GM18502 (cell line): ENCODE measurements around the gene ANGPTL8.

Experiments used
- ATAC-seq: cut with Tn5 transposase; IDR thresholded peaks from one replicate; pipeline ENCODE4 v1.9.1; 2021; ENCODE audit warnings: mild to moderate bottlenecking; ENCODE audit not compliant: unreplicated experiment, poor library complexity

ANGPTL8 gene

DNA sequence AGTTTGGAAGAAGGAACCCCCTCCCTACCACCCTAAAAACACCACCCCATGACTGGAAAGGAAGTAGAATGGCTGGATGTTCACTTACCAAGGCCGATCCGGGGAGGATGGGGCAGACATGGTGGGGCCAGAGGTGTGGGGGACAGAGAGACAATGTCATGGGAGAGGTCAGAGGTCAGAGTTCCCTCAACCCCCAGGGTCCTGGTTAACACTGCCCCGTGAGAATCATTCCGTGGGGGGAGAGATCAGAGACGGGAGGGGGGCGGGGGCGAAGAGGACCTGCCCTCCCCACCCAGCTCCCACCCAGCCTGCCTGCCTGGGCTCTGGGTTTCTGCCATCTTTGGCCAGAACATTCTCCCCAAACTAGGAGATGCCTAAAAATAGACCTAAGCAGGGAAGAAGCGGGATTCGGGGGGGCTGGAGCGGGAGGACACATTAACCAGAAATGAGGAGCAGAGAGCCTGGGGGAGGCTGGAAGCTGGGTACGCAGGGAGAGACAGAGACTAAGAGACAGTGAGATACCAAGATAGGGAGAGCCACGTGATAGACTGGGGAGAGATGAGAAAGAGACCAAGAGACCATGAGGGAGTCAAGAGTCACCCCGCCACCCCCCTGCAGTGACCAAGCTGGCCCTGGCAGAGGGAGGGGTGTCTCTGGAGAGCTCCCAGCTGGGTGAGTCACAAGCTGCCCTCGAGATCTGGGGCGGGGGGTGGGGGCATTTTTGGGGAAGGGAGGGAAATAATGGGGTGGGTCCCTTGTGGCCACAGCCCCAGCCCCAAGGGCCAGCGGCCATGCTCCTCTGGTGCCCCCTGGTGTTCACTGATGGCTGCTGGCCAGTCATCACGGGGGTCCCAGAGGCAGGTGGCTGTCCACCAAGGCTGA is 36.0 kb upstream of the ANGPTL8 start:
- no peak for ATAC-seq

DNA sequence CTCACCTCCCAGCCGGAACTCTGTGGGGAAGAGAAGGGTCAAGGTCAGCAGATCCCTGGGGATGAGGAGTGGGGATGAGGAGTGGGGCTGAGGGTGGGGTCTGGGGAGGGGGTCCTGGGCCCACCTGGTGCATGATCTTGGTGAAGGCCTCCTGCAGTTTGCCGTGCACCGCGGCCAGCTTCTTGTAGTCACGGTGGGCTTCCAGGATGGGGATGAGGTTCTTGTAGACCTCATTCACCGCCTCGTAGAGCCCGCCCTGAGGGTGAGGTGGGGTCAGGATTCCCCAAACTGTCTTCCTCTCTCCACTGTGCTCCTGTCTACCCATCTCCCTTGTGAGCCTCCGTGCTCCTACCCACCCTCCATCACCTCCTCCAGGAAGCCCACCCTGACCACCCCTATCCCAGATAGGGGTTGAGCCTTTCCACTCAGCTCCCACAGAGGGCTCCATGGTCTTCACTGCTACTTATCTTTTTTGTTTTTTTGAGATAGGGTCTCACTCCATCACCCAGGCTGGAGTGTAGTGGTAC is 35.3 kb upstream of the ANGPTL8 start:
- no peak for ATAC-seq

DNA sequence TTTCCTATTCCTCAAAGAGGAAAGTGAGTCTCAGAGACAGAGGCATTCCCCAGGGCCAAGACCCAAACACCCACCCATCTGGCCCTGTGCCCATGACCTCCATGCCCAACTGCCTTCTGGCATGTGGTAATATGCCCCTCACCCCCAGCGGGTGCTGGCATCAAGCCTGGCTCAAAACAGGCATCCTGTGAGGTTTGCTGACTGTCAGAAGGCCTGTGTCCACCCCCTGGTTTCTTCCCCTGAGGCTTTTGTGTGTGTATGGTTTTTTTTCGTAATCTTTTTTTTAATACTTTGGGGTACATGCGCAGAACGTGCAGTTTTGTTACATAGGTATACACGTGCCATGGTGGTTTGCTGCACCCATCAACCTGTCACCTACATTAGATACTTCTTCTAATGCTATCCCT is 34.5 kb upstream of the ANGPTL8 start:
- no peak for ATAC-seq

DNA sequence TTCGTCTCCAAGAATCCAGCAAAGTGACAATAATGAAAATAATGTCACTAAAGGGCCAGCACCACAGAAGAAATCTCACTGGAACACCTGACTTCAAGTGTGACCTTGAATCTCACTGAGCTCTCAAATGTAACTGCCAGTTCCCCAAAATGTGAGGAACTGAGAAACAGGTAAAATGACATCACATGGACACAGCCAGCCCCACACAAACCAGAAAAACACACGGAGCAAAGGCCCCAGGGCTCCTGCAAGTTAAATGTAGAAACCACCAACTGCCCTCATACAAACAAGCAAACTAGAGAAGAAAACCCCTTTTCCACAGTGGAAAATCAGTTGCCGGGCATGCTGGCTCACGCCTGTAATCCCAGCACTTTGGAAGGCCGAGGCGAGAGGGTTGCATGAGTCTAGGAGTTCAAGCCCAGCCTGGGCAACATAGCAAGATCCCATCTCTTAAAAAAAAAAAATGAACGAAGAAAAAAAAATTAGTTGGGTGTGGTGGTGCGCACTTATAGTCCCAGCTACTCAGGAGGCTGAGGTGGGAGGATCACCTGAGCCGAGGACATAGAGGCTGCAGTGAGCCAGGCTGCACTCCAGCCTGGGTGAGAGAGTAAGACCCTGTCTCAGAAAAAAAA is 33.4 kb upstream of the ANGPTL8 start:
- no peak for ATAC-seq

GRCh38 chr19:11208561-11209471 is 30.6 kb upstream of the ANGPTL8 start:
- no peak for ATAC-seq

GRCh38 chr19:11209839-11210655 is 29.4 kb upstream of the ANGPTL8 start:
- ATAC-seq = no peak

GRCh38 chr19:11210656-11210928 is 28.8 kb upstream of the ANGPTL8 start:
- ATAC-seq = no peak

GRCh38 chr19:11214387-11214786 is 25.0 kb upstream of the ANGPTL8 start:
- ATAC-seq = no peak

DNA sequence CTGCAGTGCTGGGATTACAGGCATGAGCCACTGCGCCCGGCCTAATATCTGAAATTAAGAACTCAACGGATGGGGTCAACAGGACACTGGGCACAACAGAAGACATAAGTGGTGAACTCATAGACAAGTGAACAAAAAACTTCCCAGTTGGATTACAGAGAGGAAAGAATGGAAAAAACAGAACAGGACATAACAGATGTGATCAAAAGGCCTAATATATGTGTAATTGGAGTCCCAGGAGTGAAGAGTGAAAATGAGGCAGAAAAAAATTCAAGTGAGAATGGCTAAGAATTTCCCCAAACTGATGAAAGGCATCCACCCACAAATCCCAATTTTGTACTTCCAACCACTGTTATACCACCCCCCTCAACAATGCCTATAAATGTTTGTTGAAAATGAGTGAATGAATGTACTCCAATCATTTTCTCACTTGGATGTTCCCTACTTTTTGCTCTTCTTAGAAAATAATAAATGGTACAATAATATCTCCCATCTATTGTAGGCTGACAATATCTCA is 18.3 kb upstream of the ANGPTL8 start:
- ATAC-seq = no peak

- ATAC-seq = no peak
Observed at GRCh38 chr19:11223200-11223599, 16.2 kb upstream of the ANGPTL8 start.

DNA sequence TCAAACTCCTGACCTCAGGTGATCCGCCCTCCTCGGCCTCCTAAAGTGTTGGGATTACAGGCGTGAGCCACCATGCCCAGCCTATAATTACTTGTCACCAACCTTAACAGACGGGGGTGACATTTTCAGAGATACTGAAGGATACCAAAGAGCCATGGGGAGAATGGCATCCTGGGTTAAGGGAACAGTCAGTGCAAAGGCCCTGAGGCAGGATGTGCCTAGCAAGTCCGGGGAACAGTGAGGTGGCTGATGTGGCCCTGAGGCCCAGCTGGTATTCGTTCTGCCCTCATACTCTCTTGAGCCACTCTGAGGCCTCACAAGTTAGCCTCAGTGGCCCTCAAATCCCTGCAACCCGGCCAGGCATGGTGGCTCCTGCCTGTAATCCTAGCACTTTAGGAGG is 15.0 kb upstream of the ANGPTL8 start:
- no peak for ATAC-seq

- ATAC-seq = no peak
Observed at GRCh38 chr19:11225172-11225571, 14.2 kb upstream of the ANGPTL8 start.

DNA sequence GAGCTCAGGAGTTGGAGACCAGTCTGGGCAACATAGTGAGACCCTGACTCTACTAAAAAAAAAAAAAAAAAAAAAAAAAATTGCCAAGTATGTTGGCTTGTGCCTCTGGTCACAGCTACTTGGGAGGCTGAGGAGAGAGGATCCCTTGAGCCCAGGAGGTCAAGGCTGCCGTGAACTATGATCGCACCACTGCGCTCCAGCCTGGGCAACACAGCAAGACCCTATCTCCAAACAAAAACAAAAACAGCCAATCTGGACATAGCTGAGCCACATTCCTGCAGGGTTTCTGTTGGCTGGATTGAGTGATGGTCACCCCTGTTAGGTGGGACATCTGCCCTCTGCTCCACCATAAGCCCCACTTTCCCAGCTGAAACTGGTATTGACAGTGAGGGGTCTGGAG is 13.6 kb upstream of the ANGPTL8 start:
- no peak for ATAC-seq

DNA sequence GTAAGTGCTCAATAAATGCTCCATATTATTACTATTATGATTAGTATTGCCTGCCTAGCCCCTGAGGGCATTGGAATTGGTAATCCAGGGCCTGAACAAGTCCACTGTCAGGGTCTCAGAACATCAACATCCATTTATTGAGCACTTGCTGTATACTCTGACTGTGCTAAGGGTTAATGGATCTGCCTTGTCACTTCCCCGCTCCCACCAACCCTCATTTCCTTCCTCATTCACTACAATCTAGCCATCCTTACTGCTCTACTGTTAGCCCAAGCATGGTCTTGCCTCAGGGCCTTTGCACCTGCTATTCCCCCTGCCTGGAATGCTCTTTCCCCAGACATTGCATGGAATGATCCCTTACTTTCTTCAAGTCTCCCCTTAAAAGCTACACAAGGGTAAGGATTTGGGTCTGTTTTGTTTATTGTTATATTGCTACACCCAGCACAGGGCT is 12.7 kb upstream of the ANGPTL8 start:
- ATAC-seq = no peak

DNA sequence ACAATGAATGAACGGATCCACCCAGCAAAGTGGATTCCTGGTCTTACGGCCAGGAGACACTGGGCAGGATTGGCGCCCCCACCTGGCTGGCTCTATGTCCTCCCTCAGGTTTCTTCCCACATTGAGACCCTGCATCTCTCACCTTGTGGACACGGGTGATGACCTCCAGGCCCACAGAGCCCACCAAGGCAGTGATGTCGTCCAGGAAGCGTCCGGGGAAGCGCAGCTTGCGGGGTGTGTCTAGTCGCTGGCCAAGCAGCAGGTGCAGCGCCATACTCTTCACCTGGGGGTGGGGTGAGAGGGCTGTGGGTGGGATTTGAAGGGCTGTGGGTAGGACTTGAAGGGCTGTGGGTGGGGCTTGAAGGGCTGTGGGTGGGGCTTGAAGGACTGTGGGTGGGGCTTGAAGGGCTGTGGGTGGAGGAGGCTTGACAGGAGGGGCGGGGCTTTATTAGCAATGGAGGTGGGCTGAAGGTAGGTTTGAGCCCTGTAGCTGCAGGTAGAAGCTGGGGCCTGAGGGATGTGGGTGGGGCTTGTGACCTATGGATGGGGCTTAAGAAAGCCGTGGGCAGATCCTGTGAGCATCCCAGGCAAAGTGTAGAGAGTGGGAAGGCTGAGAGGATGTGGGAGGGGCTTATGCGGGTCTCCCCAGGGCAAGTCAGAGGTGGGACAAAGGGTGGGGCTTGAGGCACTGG is 12.1 kb upstream of the ANGPTL8 start:
- no peak for ATAC-seq

- no peak for ATAC-seq
Observed at GRCh38 chr19:11230621-11231386, 8.6 kb upstream of the ANGPTL8 start.

GRCh38 chr19:11232555-11232954 is 6.9 kb upstream of the ANGPTL8 start:
- no peak for ATAC-seq

DNA sequence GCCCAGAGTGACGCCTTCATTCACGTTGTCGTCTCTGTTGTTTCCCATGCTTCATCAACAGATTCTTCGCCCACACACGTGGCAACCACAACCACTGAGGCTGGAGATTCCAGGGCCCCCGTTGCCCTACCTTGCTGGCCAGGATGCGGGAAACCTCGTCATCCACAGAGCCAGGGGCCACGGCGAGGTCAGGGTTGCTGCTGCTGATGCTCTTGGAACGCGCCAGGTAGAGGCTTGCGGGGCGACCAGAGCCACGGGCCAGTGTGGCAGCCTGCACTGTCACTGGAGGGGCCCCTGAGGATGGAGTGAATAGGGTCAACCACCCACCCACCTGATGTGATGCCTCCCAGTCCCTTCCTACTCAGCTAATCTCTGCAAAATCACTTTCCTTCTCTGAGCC is 6.3 kb upstream of the ANGPTL8 start:
- ATAC-seq = no peak
